Middle frontal gyrus (tissue), 1 donor: ENCODE results near the gene ITCH.
"Not testable (repeated sequence)": the region's sequence is repeated elsewhere in the genome, so short reads cannot be mapped to it uniquely, and the experiment has no call there.

Source experiments
- DNase-seq: peaks from one replicate; pipeline ENCODE4 v3.0.0-alpha.2; 2015; ENCODE audit warnings: low spot score; ENCODE audit errors: extremely low spot score

ITCH gene

GRCh38 chr20:34507702-34508413 lies 144.8 kb downstream of the ITCH start:
- no peak for DNase-seq

- no peak for DNase-seq
Observed at GRCh38 chr20:34510575-34510974, 147.5 kb downstream of the ITCH start.

- DNase-seq: no peak
Observed at GRCh38 chr20:34511891-34512265, 148.8 kb downstream of the ITCH start.

GRCh38 chr20:34512266-34512954 lies 149.3 kb downstream of the ITCH start:
- DNase-seq: no peak

- no peak for DNase-seq
Observed at GRCh38 chr20:34512955-34513419, 149.9 kb downstream of the ITCH start.

- DNase-seq: not testable (repeated sequence)
Observed at GRCh38 chr20:34514034-34514433, 151.0 kb downstream of the ITCH start.

GRCh38 chr20:34514897-34515483 lies 151.9 kb downstream of the ITCH start:
- no peak for DNase-seq

- DNase-seq: no peak
Observed at GRCh38 chr20:34515484-34516246, 152.6 kb downstream of the ITCH start.

- DNase-seq: peak; percentile 95
Observed at GRCh38 chr20:34516247-34517113, 153.4 kb downstream of the ITCH start, which contains the start of gene DYNLRB1. Gene DYNLRB1 (plus strand): TSS chr20:34516422. CDS start chr20:34516459, 37 bp downstream.

- no peak for DNase-seq
Observed at GRCh38 chr20:34517114-34517505, 154.0 kb downstream of the ITCH start.

- DNase-seq: not testable (repeated sequence)
Observed at GRCh38 chr20:34518863-34519262, 155.8 kb downstream of the ITCH start.

GRCh38 chr20:34519841-34520240 lies 156.8 kb downstream of the ITCH start:
- DNase-seq: not testable (repeated sequence)

- no peak for DNase-seq
Observed at GRCh38 chr20:34522969-34523871, 160.1 kb downstream of the ITCH start.

GRCh38 chr20:34524426-34524825 lies 161.4 kb downstream of the ITCH start:
- DNase-seq: no peak

GRCh38 chr20:34525342-34525708 lies 162.3 kb downstream of the ITCH start:
- DNase-seq: no peak

- no peak for DNase-seq
Observed at GRCh38 chr20:34525709-34526416, 162.8 kb downstream of the ITCH start.

- no peak for DNase-seq
Observed at GRCh38 chr20:34526466-34526865, 163.4 kb downstream of the ITCH start.

- no peak for DNase-seq
Observed at GRCh38 chr20:34527016-34527415, 163.9 kb downstream of the ITCH start.

- DNase-seq: no peak
Observed at GRCh38 chr20:34528921-34529297, 165.8 kb downstream of the ITCH start.
